Measurements from ENCODE around the gene MYD88.

The MYD88 gene

DNA sequence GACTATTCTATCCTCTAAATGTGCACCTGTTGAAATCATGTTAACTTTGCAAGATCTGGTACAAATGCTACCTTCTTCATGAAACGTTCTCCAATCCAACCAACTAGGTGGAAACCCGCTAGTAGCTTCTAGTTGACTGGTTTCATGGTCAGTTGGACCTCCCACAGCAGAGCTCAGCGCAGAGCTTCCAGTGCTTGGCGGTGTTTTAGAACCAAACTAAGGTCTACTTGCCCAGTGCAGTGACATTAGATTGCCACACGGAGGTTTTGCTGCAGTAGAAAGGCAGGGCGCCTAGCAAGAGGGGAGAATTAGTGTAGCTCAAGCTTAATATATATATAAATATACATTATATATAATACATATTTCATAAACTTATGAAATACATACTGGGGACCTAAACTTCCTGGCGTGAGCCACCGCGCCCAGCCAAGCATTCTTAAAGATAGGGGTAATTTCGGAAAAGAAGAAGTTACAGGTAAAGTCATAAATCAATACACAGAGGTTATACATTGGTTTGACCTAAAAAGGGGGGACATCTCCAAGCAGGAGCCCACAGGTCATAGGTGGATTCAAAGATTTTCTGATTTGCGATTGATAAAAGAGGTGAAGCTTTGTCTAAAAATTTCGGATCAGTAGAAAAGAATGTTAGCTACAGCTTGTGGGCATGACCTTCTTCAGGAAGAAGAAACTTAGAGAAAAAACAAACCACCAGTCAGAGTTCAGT lies 24.8 kb downstream of the MYD88 start:
- no peak for DNase-seq (ENCODE audit: extremely low read depth, insufficient read length)
- Histone ChIP-seq H3K4me3 (replicated peaks; ENCODE audit: low read depth, low read length) (no peak overlapping the region), H3K36me3 (ENCODE audit: control insufficient read depth, insufficient read depth, low read length) (no peaks in the 10 kb centered on the region), H3K27me3 (replicated peaks; ENCODE audit: control insufficient read depth, insufficient read depth, low read length) (no peaks in the 10 kb centered on the region)
- TF ChIP-seq, protein P1, sequence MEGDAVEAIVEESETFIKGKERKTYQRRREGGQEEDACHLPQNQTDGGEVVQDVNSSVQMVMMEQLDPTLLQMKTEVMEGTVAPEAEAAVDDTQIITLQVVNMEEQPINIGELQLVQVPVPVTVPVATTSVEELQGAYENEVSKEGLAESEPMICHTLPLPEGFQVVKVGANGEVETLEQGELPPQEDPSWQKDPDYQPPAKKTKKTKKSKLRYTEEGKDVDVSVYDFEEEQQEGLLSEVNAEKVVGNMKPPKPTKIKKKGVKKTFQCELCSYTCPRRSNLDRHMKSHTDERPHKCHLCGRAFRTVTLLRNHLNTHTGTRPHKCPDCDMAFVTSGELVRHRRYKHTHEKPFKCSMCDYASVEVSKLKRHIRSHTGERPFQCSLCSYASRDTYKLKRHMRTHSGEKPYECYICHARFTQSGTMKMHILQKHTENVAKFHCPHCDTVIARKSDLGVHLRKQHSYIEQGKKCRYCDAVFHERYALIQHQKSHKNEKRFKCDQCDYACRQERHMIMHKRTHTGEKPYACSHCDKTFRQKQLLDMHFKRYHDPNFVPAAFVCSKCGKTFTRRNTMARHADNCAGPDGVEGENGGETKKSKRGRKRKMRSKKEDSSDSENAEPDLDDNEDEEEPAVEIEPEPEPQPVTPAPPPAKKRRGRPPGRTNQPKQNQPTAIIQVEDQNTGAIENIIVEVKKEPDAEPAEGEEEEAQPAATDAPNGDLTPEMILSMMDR (IDR thresholded peaks at IDR 0.05; ENCODE audit: insufficient read depth, low read length, poor library complexity, severe bottlenecking), result peak; percentile 6

DNA sequence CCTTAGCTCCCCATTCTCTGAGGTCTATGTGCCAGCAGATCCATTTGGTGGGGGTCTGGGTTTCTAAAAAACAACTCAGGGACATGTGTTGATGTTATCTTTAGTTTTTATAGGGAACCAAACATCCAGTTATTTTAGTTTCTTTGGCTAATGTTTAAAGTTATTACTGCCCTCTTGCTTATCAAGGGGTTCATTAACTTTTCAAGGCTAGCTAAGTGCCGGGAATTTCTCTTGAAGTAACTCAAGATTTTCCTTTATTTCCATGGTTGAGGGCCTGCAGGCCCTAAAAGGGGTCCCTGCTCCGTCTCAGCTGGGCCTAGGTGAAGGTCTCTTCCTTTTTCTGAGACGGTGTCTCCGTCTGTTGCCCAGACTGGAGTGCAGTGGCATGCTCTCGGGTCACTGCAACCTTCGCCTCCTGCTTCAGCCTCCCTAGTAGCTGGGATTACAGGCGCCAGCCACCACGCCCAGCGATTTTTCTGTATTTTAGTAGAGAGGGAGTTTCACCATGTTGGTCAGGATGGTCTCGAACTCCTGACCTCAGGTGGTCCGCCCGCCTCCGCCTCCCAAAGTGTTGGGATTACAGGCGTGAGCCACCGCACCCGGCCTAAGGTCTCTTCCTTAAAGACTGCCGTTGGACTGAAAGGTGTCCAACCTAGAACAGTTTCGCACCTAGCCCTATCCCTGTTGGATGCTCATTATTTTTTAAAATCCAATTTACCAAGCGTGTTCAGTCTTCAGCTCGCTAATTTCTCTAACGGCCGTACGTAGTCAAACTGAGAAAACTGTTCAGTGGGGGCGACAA lies 25.6 kb downstream of the MYD88 start:
- DNase-seq (ENCODE audit: extremely low read depth, insufficient read length), result no peak

DNA sequence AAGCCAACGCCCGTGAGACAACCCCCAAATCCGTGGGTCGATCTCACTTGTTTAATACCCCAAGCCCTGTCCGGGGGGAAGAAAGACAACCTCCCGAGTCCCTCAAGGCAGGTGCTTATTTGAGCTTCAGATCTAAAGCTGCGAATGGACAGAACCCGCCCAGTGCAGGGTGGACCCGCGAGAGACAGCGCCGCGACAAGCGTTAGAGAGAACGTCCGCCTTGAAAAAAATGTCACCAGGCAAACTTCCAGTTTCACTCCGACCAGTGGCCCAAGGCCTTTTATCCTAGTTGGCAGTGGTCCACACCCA lies 26.1 kb downstream of the MYD88 start:
- DNase-seq (ENCODE audit: extremely low read depth, insufficient read length), result no peak
- peak overlapping the region; percentile 89 for H3K4me3 ChIP-seq (replicated peaks; ENCODE audit: low read depth, low read length)
- no peaks in the 10 kb centered on the region for H3K36me3 ChIP-seq (ENCODE audit: control insufficient read depth, insufficient read depth, low read length)
- TF ChIP-seq, protein P1 (IDR thresholded peaks at IDR 0.05; ENCODE audit: insufficient read depth, low read length, poor library complexity, severe bottlenecking), result no peak
- H3K27me3 ChIP-seq (replicated peaks; ENCODE audit: control insufficient read depth, insufficient read depth, low read length), result no peaks in the 10 kb centered on the region

More for the DNA sequence above, 25.6 kb downstream of the MYD88 start:
- Histone ChIP-seq H3K4me3 (replicated peaks; ENCODE audit: low read depth, low read length) (peak overlapping the region; percentile 89), H3K36me3 (ENCODE audit: control insufficient read depth, insufficient read depth, low read length) (no peaks in the 10 kb centered on the region), H3K27me3 (replicated peaks; ENCODE audit: control insufficient read depth, insufficient read depth, low read length) (no peaks in the 10 kb centered on the region)
- TF ChIP-seq, protein P1 (IDR thresholded peaks at IDR 0.05; ENCODE audit: insufficient read depth, low read length, poor library complexity, severe bottlenecking), result no peak

DNA sequence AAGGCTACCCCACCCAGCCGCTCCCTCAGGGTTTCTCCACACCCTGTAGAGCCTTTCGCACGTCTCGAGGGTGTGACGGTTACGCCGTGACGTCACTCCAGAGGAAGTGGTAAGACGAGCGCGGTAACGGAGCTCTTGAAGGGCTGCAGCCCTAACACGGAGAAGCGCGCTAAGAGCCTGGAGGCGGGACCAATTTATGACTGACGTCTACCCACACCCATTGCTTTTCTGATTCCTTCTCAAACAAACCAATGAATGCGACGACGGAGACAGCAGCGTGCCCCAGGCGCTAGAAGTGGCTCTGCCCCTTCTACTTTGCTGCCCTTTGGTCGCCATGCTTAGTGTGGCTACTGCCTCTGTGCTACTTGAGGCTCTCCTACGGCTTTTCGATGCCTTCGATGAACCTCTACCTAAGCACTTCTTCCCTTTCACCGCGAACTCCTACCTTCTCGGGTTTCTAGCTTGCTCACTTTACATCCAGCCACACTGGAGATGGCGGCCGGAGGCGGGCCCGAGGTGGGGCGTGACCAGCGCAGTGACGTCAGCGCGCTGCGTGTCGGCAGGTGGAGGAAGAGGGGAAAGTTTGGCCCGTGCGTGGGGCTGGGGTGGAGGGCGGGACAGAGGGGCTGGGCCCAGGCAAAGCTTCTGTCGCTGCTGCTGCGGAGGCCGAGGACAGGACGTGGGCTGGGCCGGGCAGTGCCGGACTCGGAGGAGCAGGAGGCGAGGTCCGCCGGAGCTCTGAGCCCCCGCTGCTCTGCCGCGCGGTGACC lies 26.7 kb downstream of the MYD88 start, which contains the start of gene OXSR1:
Gene OXSR1 (plus strand): TSS at position 586 of the 770 bp plus-strand sequence. CDS start 340 bp downstream, outside the sequence.
- Histone ChIP-seq H3K36me3 (ENCODE audit: control insufficient read depth, insufficient read depth, low read length) (no peaks in the 10 kb centered on the region), H3K27me3 (replicated peaks; ENCODE audit: control insufficient read depth, insufficient read depth, low read length) (no peaks in the 10 kb centered on the region), H3K4me3 (replicated peaks; ENCODE audit: low read depth, low read length) (peak within 1 kb of the TSS; percentile 89)
- peak; percentile 97 for DNase-seq (ENCODE audit: extremely low read depth, insufficient read length)
- TF ChIP-seq, protein P1 (IDR thresholded peaks at IDR 0.05; ENCODE audit: insufficient read depth, low read length, poor library complexity, severe bottlenecking), result no peak

DNA sequence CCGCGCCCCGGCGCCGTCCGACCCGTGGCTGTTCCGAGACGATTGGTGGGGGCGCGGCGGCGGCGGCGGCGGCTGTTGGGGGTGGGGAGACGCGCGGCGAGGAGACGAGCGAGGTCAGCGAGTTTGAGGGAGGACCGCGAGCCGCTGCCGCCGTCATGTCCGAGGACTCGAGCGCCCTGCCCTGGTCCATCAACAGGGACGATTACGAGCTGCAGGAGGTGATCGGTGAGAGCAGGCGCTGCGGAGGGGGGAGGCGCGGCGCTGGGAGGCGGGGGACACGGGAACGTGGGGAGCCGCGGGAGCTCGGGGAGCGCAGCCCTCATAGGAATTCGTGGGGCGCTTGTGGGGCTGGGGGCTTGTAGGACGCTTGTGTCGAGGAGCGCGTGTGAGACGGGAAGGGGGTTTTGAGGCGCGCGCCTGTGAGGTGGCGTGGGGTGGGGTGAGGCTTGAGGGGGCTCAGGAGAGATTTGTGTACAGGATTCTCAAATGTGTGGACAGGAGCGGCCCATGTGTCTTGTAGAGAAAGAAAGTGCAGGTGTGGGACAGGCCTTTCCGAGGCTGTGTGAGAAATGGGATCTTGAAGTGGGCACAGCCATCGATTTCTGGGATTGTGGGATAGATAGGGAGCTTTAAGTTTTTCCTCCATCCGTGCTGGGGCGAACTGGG lies 27.4 kb downstream of the MYD88 start:
- H3K36me3 ChIP-seq (ENCODE audit: control insufficient read depth, insufficient read depth, low read length), result no peaks in the 10 kb centered on the region
- no peaks in the 10 kb centered on the region for H3K27me3 ChIP-seq (replicated peaks; ENCODE audit: control insufficient read depth, insufficient read depth, low read length)
- DNase-seq (ENCODE audit: extremely low read depth, insufficient read length), result no peak
- peak overlapping the region; percentile 89 for H3K4me3 ChIP-seq (replicated peaks; ENCODE audit: low read depth, low read length)
- TF ChIP-seq, protein P1 (IDR thresholded peaks at IDR 0.05; ENCODE audit: insufficient read depth, low read length, poor library complexity, severe bottlenecking), result no peak

Data from GM06990 (cell line).